ENCODE results near the gene CRYBG2.
"Not testable (repeated sequence)": the region's sequence is repeated elsewhere in the genome, so short reads cannot be mapped to it uniquely, and the experiment has no call there.

CRYBG2 gene

GRCh38 chr1:26297057-26297790 is 56.7 kb downstream of the CRYBG2 start:
- in situ Hi-C loops (cut with HindIII; ENCODE audit: low sequenced_read_pairs), result no loop called here

- in situ Hi-C loops (cut with HindIII; ENCODE audit: low sequenced_read_pairs), result no loop called here
Measured at GRCh38 chr1:26296340-26297056, 57.4 kb downstream of the CRYBG2 start.

- in situ Hi-C loops (cut with HindIII; ENCODE audit: low sequenced_read_pairs), result no loop called here
Measured at GRCh38 chr1:26295194-26296138, 58.5 kb downstream of the CRYBG2 start.

GRCh38 chr1:26293911-26294463 is 59.9 kb downstream of the CRYBG2 start:
- in situ Hi-C loops (cut with HindIII; ENCODE audit: low sequenced_read_pairs), result no loop called here

GRCh38 chr1:26292735-26293134 is 61.2 kb downstream of the CRYBG2 start:
- in situ Hi-C loops (cut with HindIII; ENCODE audit: low sequenced_read_pairs), result not testable (repeated sequence)

- in situ Hi-C loops (cut with HindIII; ENCODE audit: low sequenced_read_pairs), result no loop called here
Measured at GRCh38 chr1:26291939-26292338, 62.0 kb downstream of the CRYBG2 start.

GRCh38 chr1:26291433-26291832 is 62.5 kb downstream of the CRYBG2 start:
- in situ Hi-C loops (cut with HindIII; ENCODE audit: low sequenced_read_pairs), result no loop called here

- in situ Hi-C loops (cut with HindIII; ENCODE audit: low sequenced_read_pairs), result no loop called here
Measured at GRCh38 chr1:26290882-26291261, 63.1 kb downstream of the CRYBG2 start.

- in situ Hi-C loops (cut with HindIII; ENCODE audit: low sequenced_read_pairs), result no loop called here
Measured at GRCh38 chr1:26290122-26290881, 63.6 kb downstream of the CRYBG2 start.

- in situ Hi-C loops (cut with HindIII; ENCODE audit: low sequenced_read_pairs), result no loop called here
Measured at GRCh38 chr1:26289158-26290059, 64.5 kb downstream of the CRYBG2 start.

GRCh38 chr1:26288311-26288941 is 65.5 kb downstream of the CRYBG2 start:
- in situ Hi-C loops (cut with HindIII; ENCODE audit: low sequenced_read_pairs), result no loop called here

GRCh38 chr1:26287811-26288210 is 66.1 kb downstream of the CRYBG2 start:
- in situ Hi-C loops (cut with HindIII; ENCODE audit: low sequenced_read_pairs), result no loop called here

- in situ Hi-C loops (cut with HindIII; ENCODE audit: low sequenced_read_pairs), result no loop called here
Measured at GRCh38 chr1:26287033-26287711, 66.8 kb downstream of the CRYBG2 start.

GRCh38 chr1:26286064-26286416 is 67.9 kb downstream of the CRYBG2 start:
- in situ Hi-C loops (cut with HindIII; ENCODE audit: low sequenced_read_pairs), result no loop called here

- in situ Hi-C loops (cut with HindIII; ENCODE audit: low sequenced_read_pairs), result no loop called here
Measured at GRCh38 chr1:26285366-26286063, 68.4 kb downstream of the CRYBG2 start.

GRCh38 chr1:26284597-26285347 is 69.2 kb downstream of the CRYBG2 start:
- in situ Hi-C loops (cut with HindIII; ENCODE audit: low sequenced_read_pairs), result no loop called here

Measured in endothelial cell of hepatic sinusoid (primary cell).